NOMO-1 (cell line): ENCODE results near the gene FBXO2.

ENCODE experiments used
- DNase-seq, 2 experiments: peaks; one replicate each; lab custom pipeline; 2025; ENCODE audit not compliant: unreplicated experiment in 2 of 2; lab: John Stamatoyannopoulos, UW

FBXO2 gene

DNA sequence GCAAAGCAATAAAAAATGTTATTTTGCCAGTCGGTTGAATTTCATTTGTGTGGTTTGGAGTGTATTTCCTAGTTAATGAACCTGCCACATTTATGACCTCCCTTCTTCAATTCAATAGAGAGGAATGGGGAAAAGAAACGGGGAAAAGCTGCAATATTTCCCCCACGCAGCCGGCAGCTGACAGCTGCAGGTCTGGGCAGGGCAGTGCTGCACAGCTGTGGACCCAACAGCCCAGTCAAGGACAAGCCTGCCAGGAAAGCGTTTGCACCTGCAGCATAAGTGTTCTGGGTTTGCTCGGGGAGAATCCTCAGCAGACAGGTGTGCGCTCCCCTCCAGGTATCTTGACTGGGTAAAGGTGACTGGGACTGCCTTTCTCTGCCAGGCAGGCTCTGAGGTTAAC, 53.4 kb downstream of the FBXO2 start:
- DNase-seq: no peak

DNA sequence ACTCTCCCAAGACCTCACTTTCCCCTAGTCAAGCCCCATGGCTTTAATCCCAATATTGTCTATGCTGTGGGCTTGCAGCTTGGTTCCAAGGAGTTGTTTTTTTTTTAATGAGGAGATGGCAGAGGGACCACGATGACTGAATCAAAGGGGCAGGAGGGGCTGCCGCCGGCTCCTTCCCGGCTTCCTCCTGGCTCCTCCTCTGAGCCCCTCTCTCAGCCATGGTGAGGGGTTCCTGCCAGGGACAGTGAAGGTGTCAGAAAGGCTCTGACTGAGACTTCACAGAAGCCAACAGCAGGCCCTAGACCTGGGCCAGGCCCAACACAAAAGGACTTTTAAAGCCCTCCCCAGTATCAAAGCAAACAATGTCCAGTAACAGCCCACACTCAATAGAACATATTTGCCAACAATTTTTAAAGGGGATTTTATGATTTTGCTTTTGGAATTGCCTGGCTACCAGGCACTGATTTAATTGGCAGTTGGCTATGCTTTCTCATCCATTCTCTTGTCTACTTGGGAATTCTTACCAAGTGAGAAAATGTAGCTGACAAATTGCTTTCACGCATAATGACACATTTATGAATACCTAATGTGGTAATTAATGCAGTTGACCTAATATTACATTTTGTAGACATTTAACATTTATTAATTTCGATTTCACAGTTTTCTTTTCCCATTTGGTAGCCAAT, 54.2 kb downstream of the FBXO2 start:
- no peak for DNase-seq

DNA sequence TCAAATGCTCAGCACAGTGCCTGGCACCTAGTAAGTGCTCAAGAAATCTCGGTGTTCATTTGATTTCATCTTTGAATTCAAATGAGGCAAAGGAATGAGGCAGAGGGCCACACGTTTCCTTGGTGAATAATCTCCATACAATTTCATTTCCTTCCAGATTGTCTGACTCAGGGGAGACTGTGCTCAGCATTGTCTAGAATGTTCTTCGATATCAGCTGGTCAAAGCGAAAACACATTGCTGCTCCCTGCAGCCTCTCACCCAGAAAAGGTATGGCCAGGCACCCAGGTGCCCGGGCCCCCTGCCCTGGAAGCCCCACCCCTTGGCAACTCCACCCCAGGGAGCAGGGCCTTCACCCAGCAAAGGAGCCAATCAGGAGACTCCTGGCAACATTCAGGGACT, 55.8 kb downstream of the FBXO2 start:
- no peak for DNase-seq
